SU-DHL-6 (cell line): Measurements from ENCODE around the gene RORC.

ENCODE experiments used
- H2AFZ ChIP-seq: fragments of 200-600 bp; sonication (generic); 2 replicates; pipeline ENCODE4 v1.6.1; 2014; ENCODE audit warnings: low read depth, mild to moderate bottlenecking, moderate library complexity, mixed read lengths, antibody characterized with exemption, low read length; ENCODE audit not compliant: severe bottlenecking
- H3F3A ChIP-seq: fragments of 200-600 bp; shearing (Covaris generic); 2 replicates; pipeline ENCODE4 v1.6.0; 2016; ENCODE audit warnings: antibody characterized with exemption, mild to moderate bottlenecking; ENCODE audit not compliant: insufficient read depth
- H3K27ac ChIP-seq: fragments of 200-600 bp; sonication (generic); 2 replicates; pipeline ENCODE4 v1.5.1; 2016; ENCODE audit warnings: low read depth, mild to moderate bottlenecking, low read length, moderate library complexity, mixed read lengths
- H3K27me3 ChIP-seq: fragments of 200-600 bp; sonication (generic), shearing (Covaris generic); 2 replicates; pipeline ENCODE4 v1.6.0; 2014; ENCODE audit warnings: mild to moderate bottlenecking, low read length
- H3K36me3 ChIP-seq: fragments of 200-600 bp; sonication (generic); 2 replicates; pipeline ENCODE4 v1.6.1; 2014; ENCODE audit warnings: mild to moderate bottlenecking, low read length, mixed read lengths
- H3K4me2 ChIP-seq: fragments of 300-600, 200-600 bp; shearing (Covaris generic), sonication (generic); 2 replicates; pipeline ENCODE4 v1.6.0; 2014; ENCODE audit warnings: low read length, low read depth, mild to moderate bottlenecking; ENCODE audit not compliant: poor library complexity, severe bottlenecking
- H3K4me3 ChIP-seq: fragments of 200-600 bp; sonication (generic); 2 replicates; pipeline ENCODE4 v1.5.1; 2014; ENCODE audit warnings: antibody characterized with exemption, low read length, mild to moderate bottlenecking, mixed read lengths; ENCODE audit not compliant: insufficient read depth, poor library complexity, severe bottlenecking
- H3K79me2 ChIP-seq: fragments of 200-600 bp; sonication (generic); 2 replicates; pipeline ENCODE4 v1.6.1; 2014; ENCODE audit warnings: mild to moderate bottlenecking, low read length, moderate library complexity; ENCODE audit not compliant: insufficient read depth
- H3K9ac ChIP-seq: fragments of 200-600 bp; sonication (generic); 2 replicates; pipeline ENCODE4 v1.7.0; 2014; ENCODE audit warnings: mild to moderate bottlenecking, low read length
- H3K9me2 ChIP-seq: fragments of 200-600 bp; sonication (generic); replicated peaks from 2 replicates; pipeline ENCODE4 v1.6.1; 2014; ENCODE audit warnings: low read length; ENCODE audit not compliant: insufficient read depth
- H3K9me3 ChIP-seq: fragments of 200-600 bp; sonication (generic); 2 replicates; pipeline ENCODE4 v1.6.1; 2014; ENCODE audit warnings: low read length, mixed read lengths; ENCODE audit not compliant: insufficient read depth
- H4K20me1 ChIP-seq: fragments of 200-600 bp; sonication (generic); 2 replicates; pipeline ENCODE4 v1.6.1; 2014; ENCODE audit warnings: low read depth, mild to moderate bottlenecking, antibody characterized with exemption, low read length, moderate library complexity, mixed read lengths
- CTCF ChIP-seq: fragments of 200-600 bp; sonication (generic); IDR thresholded peaks from one replicate; pipeline ENCODE4 v1.5.1; 2017; ENCODE audit warnings: antibody characterized with exemption, mild to moderate bottlenecking, low read length, moderate library complexity; ENCODE audit not compliant: insufficient read depth, poor library complexity, severe bottlenecking
- EZH2phosphoT487 ChIP-seq: fragments of 200-600 bp; sonication (generic), shearing (Covaris generic); conservative IDR thresholded peaks from 2 replicates; pipeline ENCODE4 v1.6.1; 2018; ENCODE audit warnings: mild to moderate bottlenecking, antibody characterized with exemption, low read length, moderate library complexity, mixed read lengths

The RORC gene

GRCh38 chr1:151843398-151843797, 11.8 kb upstream of the RORC start:
- Histone ChIP-seq H3K27me3 (no peaks in the 10 kb centered on the region), H3K9me2 (no peaks in the 10 kb centered on the region), H4K20me1 (no peaks in the 10 kb centered on the region), H3K9me3 (no peaks in the 10 kb centered on the region), H3K4me3 (no peak overlapping the region), H2AFZ (no peak overlapping the region), H3K36me3 (no peaks in the 10 kb centered on the region), H3K9ac (no peak overlapping the region), H3K4me2 (no peak overlapping the region), H3K27ac (no peak overlapping the region), H3F3A (no peaks in the 10 kb centered on the region), H3K79me2 (no peaks in the 10 kb centered on the region)
- TF ChIP-seq CTCF: no peak
- no peak for TF ChIP-seq EZH2phosphoT487

GRCh38 chr1:151841141-151841540, 9.5 kb upstream of the RORC start:
- no peak overlapping the region for H3K4me3 ChIP-seq
- TF ChIP-seq CTCF (no peak), EZH2phosphoT487 (no peak)
- H3K36me3 ChIP-seq: no peaks in the 10 kb centered on the region
- no peak overlapping the region for H2AFZ ChIP-seq
- H3K27me3 ChIP-seq: no peaks in the 10 kb centered on the region
- H3K27ac ChIP-seq: no peak overlapping the region
- no peaks in the 10 kb centered on the region for H3K79me2 ChIP-seq
- H3K9me2 ChIP-seq: no peaks in the 10 kb centered on the region
- no peak overlapping the region for H3K4me2 ChIP-seq
- no peaks in the 10 kb centered on the region for H4K20me1 ChIP-seq
- H3K9ac ChIP-seq: no peak overlapping the region
- H3K9me3 ChIP-seq: no peaks in the 10 kb centered on the region
- no peaks in the 10 kb centered on the region for H3F3A ChIP-seq

- H3K4me3 ChIP-seq: no peak overlapping the region
- no peaks in the 10 kb centered on the region for H3K9me3 ChIP-seq
- H3K4me2 ChIP-seq: no peak overlapping the region
- H3K9ac ChIP-seq: no peak overlapping the region
- no peaks in the 10 kb centered on the region for H3K79me2 ChIP-seq
- H3K27me3 ChIP-seq: no peaks in the 10 kb centered on the region
- H3F3A ChIP-seq: no peaks in the 10 kb centered on the region
- no peak overlapping the region for H2AFZ ChIP-seq
- TF ChIP-seq CTCF: no peak
- TF ChIP-seq EZH2phosphoT487: no peak
- no peaks in the 10 kb centered on the region for H3K9me2 ChIP-seq
- H3K36me3 ChIP-seq: no peaks in the 10 kb centered on the region
- no peak overlapping the region for H3K27ac ChIP-seq
- H4K20me1 ChIP-seq: no peaks in the 10 kb centered on the region
Observed at GRCh38 chr1:151840421-151840820, 8.8 kb upstream of the RORC start.
